ENCODE results near the gene FAM135A. TPM values are rescaled to one million over a fixed set of nuclear protein-coding genes. Genes with fewer than 3 reads are reported as not detected.
"Not testable (repeated sequence)": the region's sequence is repeated elsewhere in the genome, so short reads cannot be mapped to it uniquely, and the experiment has no call there.

Gene FAM135A
- total RNA-seq, 2 experiments from 2014 or later, result 9.0 to 9.2 TPM

GRCh38 chr6:70527071-70527737, 113.9 kb downstream of the FAM135A start:
- Mint-ChIP-seq H3K36me3 (no peaks in the 10 kb centered on the region), H3K27ac (no peak overlapping the region), H3K27me3 (no peaks in the 10 kb centered on the region), H3K9me3 (no peaks in the 10 kb centered on the region), H3K4me3 (no peak overlapping the region), H3K4me1 (ENCODE audit: low read depth) (no peaks in the 10 kb centered on the region)
- ChIA-PET CTCF (no interaction called here), POLR2A (no interaction called here)
- DNase-seq, result no peak
- intact Hi-C loops (cut with micrococcal nuclease), result no loop called here

- no peak overlapping the region for H3K4me3 Mint-ChIP-seq
- intact Hi-C loops (cut with micrococcal nuclease), result no loop called here
- H3K27me3 Mint-ChIP-seq, result no peaks in the 10 kb centered on the region
- ChIA-PET CTCF (interaction anchor here (1.0 kb wide), 1 partner anchor 354 kb away, joined by 3 read pairs; no protein-coding TSS in a partner anchor), POLR2A (no interaction called here)
- no peaks in the 10 kb centered on the region for H3K36me3 Mint-ChIP-seq
- DNase-seq, result no peak
- no peaks in the 10 kb centered on the region for H3K9me3 Mint-ChIP-seq
- no peak overlapping the region for H3K27ac Mint-ChIP-seq
- H3K4me1 Mint-ChIP-seq (ENCODE audit: low read depth), result no peaks in the 10 kb centered on the region
These were observed 116.7 kb downstream of the FAM135A start for GRCh38 chr6:70530023-70530422.

GRCh38 chr6:70531133-70531532, 117.8 kb downstream of the FAM135A start:
- no peak overlapping the region for H3K27ac Mint-ChIP-seq
- no peak overlapping the region for H3K4me3 Mint-ChIP-seq
- DNase-seq, result no peak
- peaks cover under 1% of the 10 kb centered on the region for H3K36me3 Mint-ChIP-seq
- no peaks in the 10 kb centered on the region for H3K4me1 Mint-ChIP-seq (ENCODE audit: low read depth)
- H3K27me3 Mint-ChIP-seq, result no peaks in the 10 kb centered on the region
- intact Hi-C loops (cut with micrococcal nuclease), result no loop called here
- H3K9me3 Mint-ChIP-seq, result no peaks in the 10 kb centered on the region
- POLR2A ChIA-PET, result no interaction called here
- CTCF ChIA-PET, result interaction anchor here (1.1 kb wide), 1 partner anchor 8 kb away, joined by 4 read pairs; no protein-coding TSS in a partner anchor

GRCh38 chr6:70537266-70537665, 124.0 kb downstream of the FAM135A start:
- no peaks in the 10 kb centered on the region for H3K9me3 Mint-ChIP-seq
- no peak for DNase-seq
- peaks cover 14% of the 10 kb centered on the region for H3K36me3 Mint-ChIP-seq
- no peaks in the 10 kb centered on the region for H3K27me3 Mint-ChIP-seq
- peaks cover 4% of the 10 kb centered on the region for H3K4me1 Mint-ChIP-seq (ENCODE audit: low read depth)
- no peak overlapping the region for H3K4me3 Mint-ChIP-seq
- intact Hi-C loops (cut with micrococcal nuclease), result no loop called here
- POLR2A ChIA-PET, result no interaction called here
- no peak overlapping the region for H3K27ac Mint-ChIP-seq
- CTCF ChIA-PET, result interaction anchor here (0.6 kb wide), 1 partner anchor 8 kb away, joined by 3 read pairs; no protein-coding TSS in a partner anchor

GRCh38 chr6:70538376-70538775, 125.1 kb downstream of the FAM135A start:
- DNase-seq, result no peak
- ChIA-PET CTCF (interaction anchor here (1.0 kb wide), 1 partner anchor 149 kb away, joined by 3 read pairs; no protein-coding TSS in a partner anchor), POLR2A (no interaction called here)
- Mint-ChIP-seq H3K27ac (no peak overlapping the region), H3K4me3 (no peak overlapping the region), H3K9me3 (no peaks in the 10 kb centered on the region), H3K4me1 (ENCODE audit: low read depth) (peaks cover 4% of the 10 kb centered on the region), H3K36me3 (peaks cover 14% of the 10 kb centered on the region), H3K27me3 (no peaks in the 10 kb centered on the region)
- intact Hi-C loops (cut with micrococcal nuclease), result no loop called here

- H3K4me1 Mint-ChIP-seq (ENCODE audit: low read depth), result no peaks in the 10 kb centered on the region
- no peak overlapping the region for H3K27ac Mint-ChIP-seq
- no peak for DNase-seq
- ChIA-PET CTCF (interaction anchor here (1.0 to 5.9 kb wide), 5 partner anchors 27 to 408 kb away, joined by 3 to 31 read pairs (median 4); no protein-coding TSS in a partner anchor), POLR2A (no interaction called here)
- H3K27me3 Mint-ChIP-seq, result no peaks in the 10 kb centered on the region
- no peak overlapping the region for H3K4me3 Mint-ChIP-seq
- intact Hi-C loops (cut with micrococcal nuclease), result loop anchor here (1.0 kb wide), 1 partner anchor 139 kb away; no protein-coding TSS in a partner anchor
- no peaks in the 10 kb centered on the region for H3K9me3 Mint-ChIP-seq
- no peaks in the 10 kb centered on the region for H3K36me3 Mint-ChIP-seq
These were observed 134.0 kb downstream of the FAM135A start for GRCh38 chr6:70547313-70547712.

GRCh38 chr6:70547905-70548304, 134.6 kb downstream of the FAM135A start:
- Mint-ChIP-seq H3K4me3 (no peak overlapping the region), H3K4me1 (ENCODE audit: low read depth) (no peaks in the 10 kb centered on the region), H3K27ac (no peak overlapping the region), H3K9me3 (no peaks in the 10 kb centered on the region), H3K27me3 (no peaks in the 10 kb centered on the region), H3K36me3 (no peaks in the 10 kb centered on the region)
- POLR2A ChIA-PET, result no interaction called here
- intact Hi-C loops (cut with micrococcal nuclease), result loop anchor here (1.0 kb wide), 1 partner anchor 138 kb away; no protein-coding TSS in a partner anchor
- CTCF ChIA-PET, result interaction anchor here (1.0 to 5.9 kb wide), 6 partner anchors 27 to 408 kb away, joined by 3 to 31 read pairs (median 4); no protein-coding TSS in a partner anchor
- no peak for DNase-seq

GRCh38 chr6:70549327-70549726, 136.0 kb downstream of the FAM135A start:
- Mint-ChIP-seq H3K27ac (no peak overlapping the region), H3K36me3 (no peaks in the 10 kb centered on the region), H3K4me3 (no peak overlapping the region), H3K27me3 (no peaks in the 10 kb centered on the region), H3K9me3 (no peaks in the 10 kb centered on the region), H3K4me1 (ENCODE audit: low read depth) (no peaks in the 10 kb centered on the region)
- intact Hi-C loops (cut with micrococcal nuclease), result no loop called here
- CTCF ChIA-PET, result interaction anchor here (1.0 kb wide), 1 partner anchor 167 kb away, joined by 3 read pairs; no protein-coding TSS in a partner anchor
- no peak for DNase-seq
- POLR2A ChIA-PET, result no interaction called here

GRCh38 chr6:70551566-70551965, 138.3 kb downstream of the FAM135A start:
- Mint-ChIP-seq H3K4me1 (ENCODE audit: low read depth) (no peaks in the 10 kb centered on the region), H3K4me3 (no peak overlapping the region), H3K27ac (no peak overlapping the region), H3K9me3 (no peaks in the 10 kb centered on the region), H3K27me3 (no peaks in the 10 kb centered on the region), H3K36me3 (no peaks in the 10 kb centered on the region)
- intact Hi-C loops (cut with micrococcal nuclease), result no loop called here
- POLR2A ChIA-PET, result interaction anchor here (0.6 kb wide), 2 partner anchors 51 to 118 kb away, joined by 3 to 4 read pairs; no protein-coding TSS in a partner anchor
- CTCF ChIA-PET, result no interaction called here
- DNase-seq, result no peak

GRCh38 chr6:70552286-70552940, 139.1 kb downstream of the FAM135A start:
- DNase-seq, H3K36me3 Mint-ChIP-seq: not testable (repeated sequence)

GRCh38 chr6:70552974-70553373, 139.7 kb downstream of the FAM135A start:
- no peaks in the 10 kb centered on the region for H3K9me3 Mint-ChIP-seq
- no peak overlapping the region for H3K4me3 Mint-ChIP-seq
- POLR2A ChIA-PET, result no interaction called here
- H3K27ac Mint-ChIP-seq, result no peak overlapping the region
- CTCF ChIA-PET, result no interaction called here
- H3K27me3 Mint-ChIP-seq, result no peaks in the 10 kb centered on the region
- H3K4me1 Mint-ChIP-seq (ENCODE audit: low read depth), result peaks cover 9% of the 10 kb centered on the region
- no peak for DNase-seq
- intact Hi-C loops (cut with micrococcal nuclease), result no loop called here
- no peaks in the 10 kb centered on the region for H3K36me3 Mint-ChIP-seq

More at GRCh38 chr6:70552286-70552940, 139.1 kb downstream of the FAM135A start:
- H3K4me3 Mint-ChIP-seq; H3K9me3 Mint-ChIP-seq; H3K27ac Mint-ChIP-seq; CTCF ChIA-PET; POLR2A ChIA-PET; intact Hi-C loops (cut with micrococcal nuclease); H3K27me3 Mint-ChIP-seq; H3K4me1 Mint-ChIP-seq (ENCODE audit: low read depth): not testable (repeated sequence)

- Mint-ChIP-seq H3K4me3 (no peak overlapping the region), H3K36me3 (no peaks in the 10 kb centered on the region), H3K9me3 (no peaks in the 10 kb centered on the region), H3K27ac (no peak overlapping the region), H3K27me3 (no peaks in the 10 kb centered on the region), H3K4me1 (ENCODE audit: low read depth) (peaks cover 17% of the 10 kb centered on the region)
- no peak for DNase-seq
- intact Hi-C loops (cut with micrococcal nuclease), result no loop called here
- POLR2A ChIA-PET, result interaction anchor here (0.6 kb wide), 1 partner anchor 41 kb away, joined by 4 read pairs; no protein-coding TSS in a partner anchor
- CTCF ChIA-PET, result no interaction called here
These were observed 144.7 kb downstream of the FAM135A start for GRCh38 chr6:70557998-70558397.
